Hepatocyte (in vitro differentiated cells): ENCODE results near the gene OR9Q1.

Source experiments
- CTCF ChIP-seq: fragments of 200-600 bp; sonication (generic); IDR thresholded peaks from 2 replicates; pipeline ENCODE4 v1.5.1; 2016; ENCODE audit warnings: antibody characterized with exemption, mild to moderate bottlenecking; ENCODE audit not compliant: poor library complexity
- EZH2 ChIP-seq: fragments of 200-600 bp; sonication (generic); IDR thresholded peaks from 2 replicates; pipeline ENCODE4 v1.6.1; 2016; ENCODE audit warnings: antibody characterized with exemption, mild to moderate bottlenecking, borderline replicate concordance

GRCh38 chr11:58043379-58043778, 19.7 kb downstream of the OR9Q1 start:
- no peak for TF ChIP-seq CTCF
- TF ChIP-seq EZH2 = no peak
